Fibroblast of peridontal ligament (primary cell): Measurements from ENCODE around the gene ZNF513.
"Not testable (repeated sequence)": the region's sequence is repeated elsewhere in the genome, so short reads cannot be mapped to it uniquely, and the experiment has no call there.

ENCODE experiments used
- DNase-seq: peaks from one replicate; pipeline ENCODE4 v3.0.0-alpha.2; 2010; ENCODE audit errors: extremely low read depth

Gene ZNF513, protein sequence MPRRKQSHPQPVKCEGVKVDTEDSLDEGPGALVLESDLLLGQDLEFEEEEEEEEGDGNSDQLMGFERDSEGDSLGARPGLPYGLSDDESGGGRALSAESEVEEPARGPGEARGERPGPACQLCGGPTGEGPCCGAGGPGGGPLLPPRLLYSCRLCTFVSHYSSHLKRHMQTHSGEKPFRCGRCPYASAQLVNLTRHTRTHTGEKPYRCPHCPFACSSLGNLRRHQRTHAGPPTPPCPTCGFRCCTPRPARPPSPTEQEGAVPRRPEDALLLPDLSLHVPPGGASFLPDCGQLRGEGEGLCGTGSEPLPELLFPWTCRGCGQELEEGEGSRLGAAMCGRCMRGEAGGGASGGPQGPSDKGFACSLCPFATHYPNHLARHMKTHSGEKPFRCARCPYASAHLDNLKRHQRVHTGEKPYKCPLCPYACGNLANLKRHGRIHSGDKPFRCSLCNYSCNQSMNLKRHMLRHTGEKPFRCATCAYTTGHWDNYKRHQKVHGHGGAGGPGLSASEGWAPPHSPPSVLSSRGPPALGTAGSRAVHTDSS

GRCh38 chr2:27380626-27381545 lies at the start of gene ZNF513:
Gene ZNF513, minus strand, starts transcription at chr2:27380734. Its CDS starts 208 bp downstream, at chr2:27380526.
- DNase-seq = peak; percentile 91

DNA sequence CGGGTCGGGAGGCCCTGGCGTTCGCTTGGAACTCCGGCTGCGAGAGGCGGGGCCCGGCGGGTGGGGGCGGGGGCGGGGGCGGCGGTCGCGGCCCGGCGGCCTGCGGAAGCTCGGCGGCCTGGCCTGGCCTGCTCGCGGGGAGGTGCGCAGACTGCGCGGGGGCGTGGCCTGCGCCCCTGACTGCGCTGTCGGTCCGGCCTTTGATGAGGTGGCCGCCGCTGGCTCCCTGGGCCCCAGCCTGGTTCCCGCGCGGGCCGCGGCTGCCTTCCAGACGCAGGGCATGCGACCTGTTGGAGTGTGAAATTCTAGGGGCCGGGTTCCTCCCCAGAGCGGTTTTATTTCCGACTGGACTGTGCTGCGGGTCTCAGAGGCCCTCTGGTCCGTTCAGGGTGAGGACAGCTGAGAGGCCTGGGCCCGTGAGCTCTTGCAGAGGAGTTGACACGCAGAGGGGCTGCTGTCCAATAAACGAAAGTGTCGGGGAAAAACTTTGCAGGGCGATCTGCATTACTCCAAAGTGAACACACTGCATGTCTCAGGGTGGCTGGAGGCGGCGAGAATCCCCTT lies 48.5 kb upstream of the ZNF513 start:
- peak; percentile 71 for DNase-seq

DNA sequence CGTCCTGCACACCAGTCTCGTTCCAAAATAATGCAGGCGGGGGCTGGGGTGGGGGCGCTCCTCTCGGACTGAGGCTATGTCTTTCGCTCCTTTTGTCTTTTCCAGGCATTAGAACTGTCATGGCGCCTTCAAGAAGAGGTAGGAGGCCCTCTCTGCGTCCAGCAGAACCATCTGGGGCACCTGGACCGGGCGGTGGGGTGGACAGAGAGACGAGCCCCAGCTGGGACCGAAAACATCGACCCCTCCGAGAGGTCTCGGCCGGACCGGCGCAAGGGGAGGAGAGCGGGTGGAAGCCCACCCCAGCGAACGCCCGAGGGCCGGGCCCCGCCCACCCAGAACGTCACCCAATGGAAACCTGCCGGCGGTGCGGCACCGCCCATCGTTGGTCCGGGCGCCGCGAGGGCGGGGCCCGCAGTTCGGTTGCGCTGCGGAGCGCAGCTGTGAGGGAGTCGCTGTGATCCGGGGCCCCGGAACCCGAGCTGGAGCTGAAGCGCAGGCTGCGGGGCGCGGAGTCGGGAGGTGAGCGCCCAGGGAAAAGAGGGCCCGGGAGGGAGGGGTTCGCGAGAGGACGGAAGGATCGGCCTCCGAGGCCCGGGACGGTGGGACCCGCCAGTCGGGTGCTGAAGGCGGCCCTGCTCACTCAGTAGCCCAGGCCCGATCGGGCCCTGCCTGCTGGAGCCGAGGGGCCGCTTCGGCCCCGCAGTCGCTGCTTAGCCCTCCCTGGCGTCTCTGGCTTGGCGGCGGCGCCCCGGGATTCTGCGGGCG lies 47.9 kb upstream of the ZNF513 start, which contains the start of gene NRBP1:
NRBP1 (plus strand) TSS at position 419 of the 765 bp plus-strand sequence. CDS start 4,643 bp downstream, outside the sequence.
- peak; percentile 78 for DNase-seq

DNA sequence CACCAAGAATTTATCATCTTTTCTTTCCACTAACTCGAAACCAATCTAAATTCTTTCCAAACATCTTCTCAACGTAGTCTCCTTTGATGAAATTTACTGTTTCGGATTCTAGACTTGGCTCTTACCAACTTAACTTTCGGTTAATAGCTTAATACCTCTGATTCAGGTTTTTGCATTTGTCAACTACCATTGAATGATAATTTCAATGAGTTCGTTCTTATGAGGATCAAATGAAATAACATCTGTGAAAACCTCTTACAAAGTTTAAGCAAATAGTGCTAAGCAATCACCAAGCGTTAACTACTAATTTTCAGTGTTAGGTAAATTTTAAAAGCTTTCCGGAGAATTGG lies 47.3 kb upstream of the ZNF513 start:
- no peak for DNase-seq

GRCh38 chr2:27425039-27425438 lies 44.5 kb upstream of the ZNF513 start:
- DNase-seq = not testable (repeated sequence)

- DNase-seq = no peak
Observed at GRCh38 chr2:27422958-27423357, 42.4 kb upstream of the ZNF513 start.

GRCh38 chr2:27421660-27422250 lies 41.2 kb upstream of the ZNF513 start:
- DNase-seq = no peak

- no peak for DNase-seq
Observed at GRCh38 chr2:27420996-27421395, 40.5 kb upstream of the ZNF513 start.

DNA sequence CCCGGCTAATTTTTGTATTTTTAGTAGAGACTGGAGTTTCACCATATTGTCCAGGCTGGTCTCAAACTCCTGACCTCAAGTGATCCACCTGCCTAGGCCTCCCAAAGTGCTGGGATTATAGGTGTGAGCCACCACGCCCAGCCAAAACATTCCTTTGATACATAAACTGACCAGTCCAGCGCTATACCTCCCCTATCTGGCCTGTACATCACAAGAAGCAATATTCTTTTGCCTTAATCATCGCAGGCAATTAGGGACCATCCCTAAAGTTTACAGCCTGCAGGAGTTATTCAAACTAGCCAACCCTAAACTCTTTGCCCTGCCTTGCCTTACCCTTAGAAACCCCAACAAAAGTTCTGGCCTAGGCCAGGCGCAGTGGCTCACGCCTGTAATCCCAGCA lies 35.6 kb upstream of the ZNF513 start:
- no peak for DNase-seq

DNA sequence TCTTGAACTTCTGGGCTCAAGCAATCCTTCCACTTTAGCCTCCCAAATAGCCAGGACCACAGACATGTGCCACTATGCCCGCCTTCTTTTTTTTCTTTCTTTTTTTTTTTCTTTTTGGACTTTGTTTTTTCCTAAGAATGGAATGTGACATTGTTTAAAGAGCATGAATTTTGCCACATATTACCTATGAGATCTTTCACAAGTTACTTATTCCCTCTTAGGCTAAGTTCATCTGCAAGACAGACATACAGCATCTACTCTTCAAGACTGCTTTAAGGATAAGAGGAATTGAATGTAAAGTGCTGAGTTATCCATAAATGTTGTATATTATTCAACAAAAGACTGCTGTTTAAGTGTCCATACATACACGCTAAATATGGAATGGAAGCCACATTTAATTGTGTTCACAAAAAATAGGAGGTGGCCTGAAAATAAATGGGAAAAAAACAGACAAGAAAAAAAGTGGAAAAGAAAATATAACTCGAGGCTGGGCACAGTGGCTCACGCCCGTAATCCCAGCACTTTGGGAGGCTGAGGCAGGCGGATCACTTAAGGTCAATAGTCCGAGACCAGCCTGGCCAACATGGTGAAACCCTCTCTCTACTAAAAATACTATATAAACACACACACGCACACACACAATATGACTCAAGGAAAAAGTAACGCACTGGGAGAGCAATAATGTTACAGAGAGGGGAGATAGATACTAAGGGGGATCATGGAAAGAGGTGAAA lies 32.1 kb upstream of the ZNF513 start:
- no peak for DNase-seq

GRCh38 chr2:27409321-27410073 lies 29.0 kb upstream of the ZNF513 start, which contains the start of gene PPM1G:
Gene PPM1G, minus strand, starts transcription at chr2:27409591. Its CDS starts 169 bp downstream, at chr2:27409422.
- DNase-seq = peak; percentile 83

DNA sequence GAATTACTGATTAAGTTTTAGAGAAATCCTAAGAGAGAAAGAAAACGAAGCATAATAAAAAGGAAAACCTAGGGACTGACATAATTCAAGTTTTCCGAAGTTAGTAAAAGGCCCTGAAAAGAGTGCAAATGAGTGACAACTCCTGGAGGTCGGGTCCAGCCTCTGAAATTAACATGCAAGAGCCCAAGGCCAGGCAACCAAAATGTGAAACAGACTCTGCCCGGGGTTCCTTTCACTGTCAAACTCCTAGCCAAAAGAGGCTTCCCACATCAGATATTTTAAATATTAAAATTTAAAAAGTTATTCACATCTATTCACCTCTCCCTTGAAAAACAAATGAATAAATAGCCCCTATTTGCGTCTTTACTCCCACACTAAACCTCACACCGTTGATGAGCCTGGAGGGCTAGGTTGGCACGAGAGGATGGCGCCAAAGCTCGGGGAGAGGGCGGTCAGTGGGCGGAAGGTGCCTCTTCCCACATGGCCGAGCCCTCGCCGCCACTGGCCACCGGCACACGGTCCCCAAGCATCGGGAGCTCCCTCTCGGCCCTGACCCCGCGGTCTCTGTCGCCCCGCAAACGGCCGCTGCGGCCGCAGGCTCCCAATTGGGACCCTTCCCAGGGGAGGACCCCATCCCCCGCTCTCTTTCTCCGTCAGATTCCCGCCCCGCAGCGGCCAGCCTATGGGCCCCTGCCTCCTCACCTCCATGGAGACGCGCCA lies 28.2 kb upstream of the ZNF513 start:
- peak; percentile 15 for DNase-seq

DNA sequence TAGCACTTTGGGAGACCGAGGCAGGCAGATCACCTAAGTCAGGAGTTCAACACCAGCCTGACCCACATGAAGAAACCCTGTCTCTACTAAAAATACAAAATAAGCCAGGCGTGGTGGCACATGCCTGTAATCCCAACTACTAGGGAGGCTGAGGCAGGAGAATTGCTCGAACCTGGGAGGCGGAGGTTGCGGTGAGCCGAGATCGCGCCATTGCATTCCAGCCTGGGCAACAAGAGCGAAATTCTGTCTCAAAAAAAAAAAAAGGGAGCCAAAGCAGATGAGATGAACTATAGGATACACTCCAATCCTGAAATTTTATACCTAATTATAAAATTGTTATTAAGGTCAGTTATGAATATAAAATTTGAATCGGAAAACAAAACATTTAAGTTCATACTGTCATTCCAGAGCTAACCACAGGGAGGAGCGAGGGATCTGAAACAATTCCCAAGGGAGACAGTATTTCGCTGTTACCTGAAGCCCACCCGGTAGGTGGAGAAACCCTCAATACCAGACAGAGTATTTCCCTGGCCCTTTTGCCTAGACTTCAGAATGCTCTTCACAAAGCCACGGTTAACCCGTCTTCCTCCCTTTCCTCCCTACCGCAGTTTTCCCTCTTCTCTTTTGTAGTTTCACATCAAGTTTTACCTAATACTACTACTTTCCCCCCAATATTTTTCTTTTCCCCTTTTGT lies 27.4 kb upstream of the ZNF513 start:
- DNase-seq = peak; percentile 62

DNA sequence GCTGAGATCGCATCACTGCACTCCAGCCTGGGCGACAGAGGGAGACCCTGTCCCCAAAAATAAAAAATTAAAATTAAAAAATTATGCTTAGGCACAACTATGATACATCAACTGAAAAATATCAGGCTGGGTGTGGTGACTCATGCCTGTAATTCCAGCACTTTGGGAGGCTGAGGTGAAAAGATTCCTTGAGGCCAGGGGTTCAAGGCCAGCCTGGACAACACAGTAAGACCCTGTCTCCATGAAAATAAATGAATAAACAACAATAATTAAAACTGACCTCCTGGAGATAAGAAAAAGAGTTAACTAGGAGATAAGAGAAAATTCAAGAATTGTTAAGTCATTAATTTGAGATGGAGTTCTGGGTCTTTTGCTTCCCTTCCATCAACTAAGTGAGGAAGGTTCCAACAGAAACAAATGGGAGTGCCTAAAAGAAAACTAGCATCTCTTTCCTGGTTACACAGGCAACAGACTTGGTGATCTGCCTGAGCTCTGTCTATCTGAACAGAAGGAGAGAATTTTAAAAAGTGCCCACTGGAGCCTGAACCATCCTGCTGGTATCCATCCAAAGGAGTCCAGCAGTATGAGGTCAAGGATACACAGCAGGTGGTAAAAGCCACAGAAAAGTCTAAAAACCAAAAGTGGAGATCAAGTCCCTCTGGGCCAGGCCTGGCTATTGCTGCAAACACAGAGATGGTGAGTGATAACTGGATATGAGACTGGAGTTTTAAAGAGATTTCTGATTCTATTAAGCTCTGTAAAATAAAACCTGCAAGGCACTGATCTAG lies 20.0 kb upstream of the ZNF513 start:
- no peak for DNase-seq

- DNase-seq = no peak
Observed at GRCh38 chr2:27398962-27399361, 18.4 kb upstream of the ZNF513 start.

GRCh38 chr2:27393225-27393624 lies 12.7 kb upstream of the ZNF513 start:
- DNase-seq = no peak
